OCI-LY1 (cell line): Measurements from ENCODE around the gene MAP4K4.

ENCODE experiments used
- CTCF ChIP-seq: fragments of 200-600 bp; sonication (generic), shearing (Covaris generic); IDR thresholded peaks from 2 replicates; pipeline ENCODE4 v1.5.1; 2017; ENCODE audit warnings: mild to moderate bottlenecking, antibody characterized with exemption, low read length, moderate library complexity, mixed read lengths
- EZH2 ChIP-seq: fragments of 200-600 bp; sonication (generic), shearing (Covaris generic); IDR thresholded peaks from 2 replicates; pipeline ENCODE4 v1.8.0; 2017; ENCODE audit warnings: borderline replicate concordance, mixed run types, mild to moderate bottlenecking, antibody characterized with exemption, low read length, moderate library complexity, mixed read lengths

DNA sequence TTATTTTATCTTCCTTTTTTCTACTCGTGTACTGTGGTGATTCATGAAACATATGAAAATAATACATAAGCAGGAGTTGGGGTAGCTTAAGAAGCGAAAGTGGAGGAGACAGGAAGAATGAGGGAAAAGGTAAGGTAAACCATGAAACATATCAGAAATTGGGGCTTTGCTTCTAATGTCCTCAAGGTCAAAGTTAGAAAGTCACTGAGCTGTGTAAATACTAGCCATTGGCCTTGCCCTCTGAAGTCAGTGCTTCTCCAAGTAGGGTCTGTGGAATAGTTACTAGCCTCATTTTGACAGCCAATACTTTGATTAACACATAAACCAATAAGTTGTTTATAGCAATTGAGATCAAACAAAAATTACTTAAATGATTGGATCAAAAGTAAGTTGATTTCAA lies 117.2 kb downstream of the MAP4K4 start:
- no peak for TF ChIP-seq CTCF
- TF ChIP-seq EZH2, result no peak
